ENCODE results near the gene UHRF1.

DNA sequence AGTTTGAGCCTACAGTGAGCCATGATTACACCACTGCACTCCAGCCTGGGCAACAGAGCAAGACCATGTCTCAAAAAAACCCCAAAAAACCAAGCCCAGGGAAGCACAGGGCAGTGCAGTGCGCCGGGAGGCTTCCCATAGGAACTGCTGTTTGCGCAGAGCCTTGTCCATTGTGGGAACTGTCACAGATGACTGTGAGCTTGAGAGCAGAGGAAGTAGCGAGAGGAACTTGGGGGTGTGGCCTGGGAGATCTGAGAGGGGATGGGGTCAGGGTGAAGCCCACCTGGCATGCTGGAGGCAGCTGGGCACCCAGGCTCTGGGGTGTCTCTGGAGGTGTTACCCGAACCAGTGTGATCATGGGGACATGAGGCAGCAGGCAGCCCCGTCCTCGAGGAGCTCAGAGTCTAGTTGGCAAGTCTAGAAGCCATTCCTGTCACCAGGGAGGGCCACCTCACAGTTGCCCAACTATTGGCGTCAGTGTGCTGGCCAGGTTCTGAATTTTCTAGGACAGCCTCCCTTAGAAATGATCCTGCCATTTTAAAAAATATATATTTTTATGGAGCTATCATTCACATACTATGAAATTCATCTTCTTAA lies 70.0 kb downstream of the UHRF1 start:
- TF ChIP-seq, protein P1, sequence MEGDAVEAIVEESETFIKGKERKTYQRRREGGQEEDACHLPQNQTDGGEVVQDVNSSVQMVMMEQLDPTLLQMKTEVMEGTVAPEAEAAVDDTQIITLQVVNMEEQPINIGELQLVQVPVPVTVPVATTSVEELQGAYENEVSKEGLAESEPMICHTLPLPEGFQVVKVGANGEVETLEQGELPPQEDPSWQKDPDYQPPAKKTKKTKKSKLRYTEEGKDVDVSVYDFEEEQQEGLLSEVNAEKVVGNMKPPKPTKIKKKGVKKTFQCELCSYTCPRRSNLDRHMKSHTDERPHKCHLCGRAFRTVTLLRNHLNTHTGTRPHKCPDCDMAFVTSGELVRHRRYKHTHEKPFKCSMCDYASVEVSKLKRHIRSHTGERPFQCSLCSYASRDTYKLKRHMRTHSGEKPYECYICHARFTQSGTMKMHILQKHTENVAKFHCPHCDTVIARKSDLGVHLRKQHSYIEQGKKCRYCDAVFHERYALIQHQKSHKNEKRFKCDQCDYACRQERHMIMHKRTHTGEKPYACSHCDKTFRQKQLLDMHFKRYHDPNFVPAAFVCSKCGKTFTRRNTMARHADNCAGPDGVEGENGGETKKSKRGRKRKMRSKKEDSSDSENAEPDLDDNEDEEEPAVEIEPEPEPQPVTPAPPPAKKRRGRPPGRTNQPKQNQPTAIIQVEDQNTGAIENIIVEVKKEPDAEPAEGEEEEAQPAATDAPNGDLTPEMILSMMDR (IDR thresholded peaks at IDR 0.05), result no peak
- TF ChIP-seq POLR2A (IDR thresholded peaks at IDR 0.05) (no peak), POLR2AphosphoS5 (IDR thresholded peaks at IDR 0.05) (no peak)

Data from breast epithelium (tissue), 3 donors.